PFSK-1 (cell line): Measurements from ENCODE around the gene GLCE.

Source experiments
- FOXP2 ChIP-seq: optimal IDR thresholded peaks from 2 replicates; pipeline ENCODE3; 2011; ENCODE audit warnings: borderline replicate concordance, control low read depth, inconsistent platforms; ENCODE audit not compliant: insufficient read depth; ENCODE audit errors: extremely low read length, extremely low read depth
- POLR2AphosphoS5 ChIP-seq: IDR thresholded peaks from 2 replicates; pipeline ENCODE4 v1.6.1; 2012; ENCODE audit warnings: low read depth, mild to moderate bottlenecking, control low read depth, low read length, moderate library complexity
- SIN3A ChIP-seq: IDR thresholded peaks from 2 replicates; pipeline ENCODE4 v1.6.1; 2012; ENCODE audit warnings: mild to moderate bottlenecking, low read length, moderate library complexity, borderline replicate concordance; ENCODE audit not compliant: insufficient read depth
- TAF1 ChIP-seq: IDR thresholded peaks from 2 replicates; pipeline ENCODE4 v1.6.1; 2012; ENCODE audit warnings: low read length, control low read depth, borderline replicate concordance; ENCODE audit not compliant: insufficient read depth
- TF ChIP-seq, protein P1 (sequence below), 2 experiments: IDR thresholded peaks; 2 replicates each; pipeline versions ENCODE4 v1.6.1 to v1.8.0; 2011 to 2012; ENCODE audit warnings: low read depth in 2 of 2, low read length in 2 of 2, control low read depth in 1 of 2, inconsistent platforms in 1 of 2, mild to moderate bottlenecking in 1 of 2, moderate library complexity in 1 of 2; ENCODE audit not compliant: insufficient read depth in 1 of 2

Gene GLCE

DNA sequence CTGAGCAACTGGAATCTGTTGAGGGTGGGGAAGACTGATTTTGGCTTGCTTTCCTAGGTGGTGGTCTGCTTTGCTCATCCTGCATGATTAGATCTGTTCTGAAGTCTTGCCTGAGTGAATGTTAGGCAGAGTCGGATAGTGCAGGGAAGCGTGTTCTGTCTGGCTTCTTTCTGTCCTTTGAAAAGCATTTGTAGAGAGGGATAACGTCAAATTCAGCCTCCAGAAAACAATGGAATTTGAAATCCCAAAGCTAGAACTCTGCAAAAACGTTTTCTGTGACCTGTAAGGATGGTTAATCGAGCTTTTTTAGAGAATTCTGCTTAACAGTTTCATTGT lies 1.4 kb downstream of the GLCE start:
- TF ChIP-seq FOXP2: no peak
- TF ChIP-seq POLR2AphosphoS5: no peak
- TF ChIP-seq SIN3A: no peak
- no peak for TF ChIP-seq TAF1
- TF ChIP-seq, protein P1, sequence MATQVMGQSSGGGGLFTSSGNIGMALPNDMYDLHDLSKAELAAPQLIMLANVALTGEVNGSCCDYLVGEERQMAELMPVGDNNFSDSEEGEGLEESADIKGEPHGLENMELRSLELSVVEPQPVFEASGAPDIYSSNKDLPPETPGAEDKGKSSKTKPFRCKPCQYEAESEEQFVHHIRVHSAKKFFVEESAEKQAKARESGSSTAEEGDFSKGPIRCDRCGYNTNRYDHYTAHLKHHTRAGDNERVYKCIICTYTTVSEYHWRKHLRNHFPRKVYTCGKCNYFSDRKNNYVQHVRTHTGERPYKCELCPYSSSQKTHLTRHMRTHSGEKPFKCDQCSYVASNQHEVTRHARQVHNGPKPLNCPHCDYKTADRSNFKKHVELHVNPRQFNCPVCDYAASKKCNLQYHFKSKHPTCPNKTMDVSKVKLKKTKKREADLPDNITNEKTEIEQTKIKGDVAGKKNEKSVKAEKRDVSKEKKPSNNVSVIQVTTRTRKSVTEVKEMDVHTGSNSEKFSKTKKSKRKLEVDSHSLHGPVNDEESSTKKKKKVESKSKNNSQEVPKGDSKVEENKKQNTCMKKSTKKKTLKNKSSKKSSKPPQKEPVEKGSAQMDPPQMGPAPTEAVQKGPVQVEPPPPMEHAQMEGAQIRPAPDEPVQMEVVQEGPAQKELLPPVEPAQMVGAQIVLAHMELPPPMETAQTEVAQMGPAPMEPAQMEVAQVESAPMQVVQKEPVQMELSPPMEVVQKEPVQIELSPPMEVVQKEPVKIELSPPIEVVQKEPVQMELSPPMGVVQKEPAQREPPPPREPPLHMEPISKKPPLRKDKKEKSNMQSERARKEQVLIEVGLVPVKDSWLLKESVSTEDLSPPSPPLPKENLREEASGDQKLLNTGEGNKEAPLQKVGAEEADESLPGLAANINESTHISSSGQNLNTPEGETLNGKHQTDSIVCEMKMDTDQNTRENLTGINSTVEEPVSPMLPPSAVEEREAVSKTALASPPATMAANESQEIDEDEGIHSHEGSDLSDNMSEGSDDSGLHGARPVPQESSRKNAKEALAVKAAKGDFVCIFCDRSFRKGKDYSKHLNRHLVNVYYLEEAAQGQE (IDR thresholded peaks at IDR 0.05; ENCODE audit: insufficient read depth in 1 of 2, low read depth in 2 of 2, low read length in 2 of 2): no peak

DNA sequence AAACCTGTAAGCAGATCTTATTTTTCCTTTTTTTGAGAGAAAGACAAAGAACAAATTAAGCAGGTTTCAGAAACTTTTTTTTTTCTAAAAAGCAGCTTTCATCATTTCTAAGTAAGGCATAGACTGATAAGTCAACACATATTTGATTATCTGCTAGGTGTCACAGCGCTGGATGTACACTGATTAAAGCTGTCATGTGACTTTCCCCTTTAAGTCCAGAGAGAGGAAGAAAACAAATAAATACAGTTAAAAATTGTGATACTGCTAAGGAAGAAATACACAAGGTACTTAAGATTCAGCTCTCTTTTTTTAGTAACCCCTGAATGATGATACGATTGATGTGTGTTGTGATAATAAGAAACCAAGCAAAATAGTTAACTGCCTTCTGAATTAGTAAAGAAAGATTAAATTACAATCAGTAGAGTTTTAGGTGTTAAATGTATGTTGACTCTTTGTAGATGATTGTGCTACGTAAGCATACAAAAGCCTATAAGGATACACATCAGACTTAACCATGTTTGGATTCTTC lies 2.8 kb downstream of the GLCE start:
- TF ChIP-seq TAF1 (no peak), SIN3A (no peak), POLR2AphosphoS5 (no peak), FOXP2 (no peak)
- TF ChIP-seq, protein P1 (IDR thresholded peaks at IDR 0.05; ENCODE audit: insufficient read depth in 1 of 2, low read depth in 2 of 2, low read length in 2 of 2): no peak

DNA sequence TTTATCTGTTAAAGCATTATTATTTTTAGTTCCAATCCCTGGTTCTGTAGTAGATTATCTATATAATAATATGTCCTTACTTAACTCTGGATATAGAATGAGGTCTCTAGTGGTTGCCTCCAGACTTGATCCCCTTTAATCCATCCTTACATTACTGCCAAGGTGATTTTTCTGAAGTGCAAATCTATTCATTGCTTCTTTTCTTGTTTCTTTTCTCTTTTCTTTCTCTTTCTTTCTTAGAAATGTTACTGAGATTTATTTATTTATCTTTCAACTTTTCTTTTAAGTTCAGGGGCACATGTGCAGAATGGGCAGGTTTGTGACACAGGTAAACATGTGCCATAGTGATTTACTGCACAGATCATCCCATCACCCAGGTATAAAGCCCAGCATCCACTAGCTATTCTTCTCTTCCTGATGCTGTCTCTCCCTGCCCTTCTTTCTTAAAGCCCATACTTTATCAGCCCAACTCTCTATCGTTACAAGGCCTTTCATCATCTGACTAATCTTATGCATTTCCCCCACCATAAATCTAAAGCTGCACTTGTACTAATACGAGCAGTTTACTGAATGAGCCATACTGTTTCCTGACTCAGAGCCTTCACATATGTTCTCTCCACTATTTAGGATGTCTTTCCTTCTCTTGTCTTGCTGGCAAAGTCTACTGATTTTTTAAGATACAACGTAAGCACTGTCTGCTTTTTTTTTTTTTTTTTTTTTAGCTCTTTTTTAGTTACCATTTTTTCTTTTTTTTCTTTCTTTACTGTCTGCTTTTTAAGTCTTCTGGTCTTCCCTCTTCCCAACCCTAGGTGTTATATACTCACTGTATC lies 4.6 kb downstream of the GLCE start:
- no peak for TF ChIP-seq FOXP2
- TF ChIP-seq POLR2AphosphoS5: no peak
- no peak for TF ChIP-seq SIN3A
- TF ChIP-seq TAF1: no peak
- TF ChIP-seq, protein P1 (IDR thresholded peaks at IDR 0.05; ENCODE audit: insufficient read depth in 1 of 2, low read depth in 2 of 2, low read length in 2 of 2): no peak

DNA sequence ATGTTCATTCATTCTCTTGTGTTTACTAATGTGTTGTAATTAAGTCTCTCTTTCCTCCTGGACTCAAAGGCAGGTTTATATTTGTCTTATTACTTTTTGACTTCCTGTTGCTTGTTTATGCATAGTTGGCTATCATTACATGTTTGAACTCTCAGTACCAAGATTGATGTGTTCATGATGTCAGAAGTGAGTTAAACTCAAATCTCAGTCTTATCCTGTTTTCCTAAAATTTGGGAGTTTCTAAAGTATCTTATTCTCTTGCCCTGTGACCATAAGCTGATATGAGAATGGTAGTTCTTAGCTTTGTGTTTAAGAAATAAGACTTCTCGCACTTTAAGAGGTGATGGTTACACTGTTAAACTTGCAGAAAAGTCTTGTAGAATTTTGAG lies 5.2 kb downstream of the GLCE start:
- no peak for TF ChIP-seq TAF1
- TF ChIP-seq, protein P1 (IDR thresholded peaks at IDR 0.05; ENCODE audit: insufficient read depth in 1 of 2, low read depth in 2 of 2, low read length in 2 of 2): no peak
- no peak for TF ChIP-seq FOXP2
- TF ChIP-seq POLR2AphosphoS5: no peak
